ENCODE data around the gene WFDC1.

WFDC1 gene

GRCh38 chr16:84299734-84300440 is 5.2 kb downstream of the WFDC1 start:
- H3K4me1 Mint-ChIP-seq (ENCODE audit: low read depth) = no peaks in the 10 kb centered on the region
- H3K4me3 Mint-ChIP-seq = no peak overlapping the region
- DNase-seq (ENCODE audit: low spot score) = no peak
- no peak overlapping the region for H3K27ac Mint-ChIP-seq
- H3K27me3 Mint-ChIP-seq (ENCODE audit: low read depth) = peaks cover 22% of the 10 kb centered on the region
- no peaks in the 10 kb centered on the region for H3K36me3 Mint-ChIP-seq (ENCODE audit: low read depth)
- no peaks in the 10 kb centered on the region for H3K9me3 Mint-ChIP-seq

GRCh38 chr16:84302111-84302954 is 7.7 kb downstream of the WFDC1 start:
- no peak overlapping the region for H3K27ac Mint-ChIP-seq
- no peaks in the 10 kb centered on the region for H3K36me3 Mint-ChIP-seq (ENCODE audit: low read depth)
- peaks cover 3% of the 10 kb centered on the region for H3K27me3 Mint-ChIP-seq (ENCODE audit: low read depth)
- H3K4me1 Mint-ChIP-seq (ENCODE audit: low read depth) = no peaks in the 10 kb centered on the region
- H3K4me3 Mint-ChIP-seq = no peak overlapping the region
- no peaks in the 10 kb centered on the region for H3K9me3 Mint-ChIP-seq
- no peak for DNase-seq (ENCODE audit: low spot score)

- peaks cover 3% of the 10 kb centered on the region for H3K27me3 Mint-ChIP-seq (ENCODE audit: low read depth)
- no peaks in the 10 kb centered on the region for H3K4me1 Mint-ChIP-seq (ENCODE audit: low read depth)
Measured at GRCh38 chr16:84303023-84303422, 8.3 kb downstream of the WFDC1 start.

GRCh38 chr16:84303516-84303915 is 8.8 kb downstream of the WFDC1 start:
- Mint-ChIP-seq H3K9me3 (no peaks in the 10 kb centered on the region), H3K36me3 (ENCODE audit: low read depth) (no peaks in the 10 kb centered on the region), H3K27ac (no peak overlapping the region), H3K27me3 (ENCODE audit: low read depth) (peaks cover under 1% of the 10 kb centered on the region), H3K4me1 (ENCODE audit: low read depth) (no peaks in the 10 kb centered on the region), H3K4me3 (no peak overlapping the region)
- no peak for DNase-seq (ENCODE audit: low spot score)

More at GRCh38 chr16:84303023-84303422, 8.3 kb downstream of the WFDC1 start:
- no peak for DNase-seq (ENCODE audit: low spot score)
- H3K27ac Mint-ChIP-seq = no peak overlapping the region
- no peak overlapping the region for H3K4me3 Mint-ChIP-seq
- H3K9me3 Mint-ChIP-seq = no peaks in the 10 kb centered on the region
- H3K36me3 Mint-ChIP-seq (ENCODE audit: low read depth) = no peaks in the 10 kb centered on the region

- DNase-seq (ENCODE audit: low spot score) = no peak
- H3K4me1 Mint-ChIP-seq (ENCODE audit: low read depth) = no peaks in the 10 kb centered on the region
- H3K4me3 Mint-ChIP-seq = no peak overlapping the region
- no peaks in the 10 kb centered on the region for H3K27me3 Mint-ChIP-seq (ENCODE audit: low read depth)
- no peak overlapping the region for H3K27ac Mint-ChIP-seq
- no peaks in the 10 kb centered on the region for H3K9me3 Mint-ChIP-seq
- no peaks in the 10 kb centered on the region for H3K36me3 Mint-ChIP-seq (ENCODE audit: low read depth)
Measured at GRCh38 chr16:84306564-84306963, 11.9 kb downstream of the WFDC1 start.

- Mint-ChIP-seq H3K4me3 (no peak overlapping the region), H3K27ac (no peak overlapping the region), H3K27me3 (ENCODE audit: low read depth) (peaks cover 3% of the 10 kb centered on the region), H3K36me3 (ENCODE audit: low read depth) (no peaks in the 10 kb centered on the region), H3K9me3 (no peaks in the 10 kb centered on the region), H3K4me1 (ENCODE audit: low read depth) (no peaks in the 10 kb centered on the region)
- DNase-seq (ENCODE audit: low spot score) = no peak
Measured at GRCh38 chr16:84307209-84307954, 12.7 kb downstream of the WFDC1 start.

GRCh38 chr16:84308120-84308519 is 13.4 kb downstream of the WFDC1 start:
- H3K27me3 Mint-ChIP-seq (ENCODE audit: low read depth) = peaks cover 7% of the 10 kb centered on the region
- DNase-seq (ENCODE audit: low spot score) = no peak
- H3K4me1 Mint-ChIP-seq (ENCODE audit: low read depth) = no peaks in the 10 kb centered on the region
- H3K4me3 Mint-ChIP-seq = no peak overlapping the region
- H3K27ac Mint-ChIP-seq = no peak overlapping the region
- H3K9me3 Mint-ChIP-seq = no peaks in the 10 kb centered on the region
- H3K36me3 Mint-ChIP-seq (ENCODE audit: low read depth) = no peaks in the 10 kb centered on the region

GRCh38 chr16:84310642-84311041 is 16.0 kb downstream of the WFDC1 start:
- Mint-ChIP-seq H3K4me3 (no peak overlapping the region), H3K9me3 (no peaks in the 10 kb centered on the region), H3K36me3 (ENCODE audit: low read depth) (no peaks in the 10 kb centered on the region), H3K27me3 (ENCODE audit: low read depth) (peaks cover 14% of the 10 kb centered on the region), H3K4me1 (ENCODE audit: low read depth) (no peaks in the 10 kb centered on the region), H3K27ac (no peak overlapping the region)
- DNase-seq (ENCODE audit: low spot score) = no peak

- Mint-ChIP-seq H3K4me3 (no peak overlapping the region), H3K4me1 (ENCODE audit: low read depth) (no peaks in the 10 kb centered on the region), H3K9me3 (no peaks in the 10 kb centered on the region), H3K36me3 (ENCODE audit: low read depth) (no peaks in the 10 kb centered on the region), H3K27ac (no peak overlapping the region), H3K27me3 (ENCODE audit: low read depth) (peaks cover 18% of the 10 kb centered on the region)
- no peak for DNase-seq (ENCODE audit: low spot score)
Measured at GRCh38 chr16:84312783-84313382, 18.2 kb downstream of the WFDC1 start.

- peaks cover 18% of the 10 kb centered on the region for H3K27me3 Mint-ChIP-seq (ENCODE audit: low read depth)
- DNase-seq (ENCODE audit: low spot score) = no peak
- H3K4me1 Mint-ChIP-seq (ENCODE audit: low read depth) = no peaks in the 10 kb centered on the region
- no peaks in the 10 kb centered on the region for H3K36me3 Mint-ChIP-seq (ENCODE audit: low read depth)
- H3K4me3 Mint-ChIP-seq = no peak overlapping the region
- no peaks in the 10 kb centered on the region for H3K9me3 Mint-ChIP-seq
- no peak overlapping the region for H3K27ac Mint-ChIP-seq
Measured at GRCh38 chr16:84313921-84314320, 19.2 kb downstream of the WFDC1 start.

GRCh38 chr16:84314373-84314772 is 19.7 kb downstream of the WFDC1 start:
- Mint-ChIP-seq H3K27ac (no peak overlapping the region), H3K27me3 (ENCODE audit: low read depth) (peaks cover 18% of the 10 kb centered on the region), H3K4me1 (ENCODE audit: low read depth) (no peaks in the 10 kb centered on the region), H3K36me3 (ENCODE audit: low read depth) (no peaks in the 10 kb centered on the region), H3K4me3 (no peak overlapping the region), H3K9me3 (no peaks in the 10 kb centered on the region)
- DNase-seq (ENCODE audit: low spot score) = no peak

- Mint-ChIP-seq H3K27me3 (ENCODE audit: low read depth) (peaks cover 18% of the 10 kb centered on the region), H3K9me3 (no peaks in the 10 kb centered on the region), H3K27ac (no peak overlapping the region), H3K4me3 (no peak overlapping the region), H3K4me1 (ENCODE audit: low read depth) (no peaks in the 10 kb centered on the region), H3K36me3 (ENCODE audit: low read depth) (no peaks in the 10 kb centered on the region)
- no peak for DNase-seq (ENCODE audit: low spot score)
Measured at GRCh38 chr16:84314814-84315213, 20.1 kb downstream of the WFDC1 start.

GRCh38 chr16:84315422-84315821 is 20.7 kb downstream of the WFDC1 start:
- DNase-seq (ENCODE audit: low spot score) = no peak
- H3K9me3 Mint-ChIP-seq = no peaks in the 10 kb centered on the region
- no peaks in the 10 kb centered on the region for H3K36me3 Mint-ChIP-seq (ENCODE audit: low read depth)
- H3K27me3 Mint-ChIP-seq (ENCODE audit: low read depth) = peaks cover 18% of the 10 kb centered on the region
- H3K4me3 Mint-ChIP-seq = no peak overlapping the region
- no peak overlapping the region for H3K27ac Mint-ChIP-seq
- H3K4me1 Mint-ChIP-seq (ENCODE audit: low read depth) = no peaks in the 10 kb centered on the region
